ENCODE data around the gene SLC1A1.

Gene SLC1A1

DNA sequence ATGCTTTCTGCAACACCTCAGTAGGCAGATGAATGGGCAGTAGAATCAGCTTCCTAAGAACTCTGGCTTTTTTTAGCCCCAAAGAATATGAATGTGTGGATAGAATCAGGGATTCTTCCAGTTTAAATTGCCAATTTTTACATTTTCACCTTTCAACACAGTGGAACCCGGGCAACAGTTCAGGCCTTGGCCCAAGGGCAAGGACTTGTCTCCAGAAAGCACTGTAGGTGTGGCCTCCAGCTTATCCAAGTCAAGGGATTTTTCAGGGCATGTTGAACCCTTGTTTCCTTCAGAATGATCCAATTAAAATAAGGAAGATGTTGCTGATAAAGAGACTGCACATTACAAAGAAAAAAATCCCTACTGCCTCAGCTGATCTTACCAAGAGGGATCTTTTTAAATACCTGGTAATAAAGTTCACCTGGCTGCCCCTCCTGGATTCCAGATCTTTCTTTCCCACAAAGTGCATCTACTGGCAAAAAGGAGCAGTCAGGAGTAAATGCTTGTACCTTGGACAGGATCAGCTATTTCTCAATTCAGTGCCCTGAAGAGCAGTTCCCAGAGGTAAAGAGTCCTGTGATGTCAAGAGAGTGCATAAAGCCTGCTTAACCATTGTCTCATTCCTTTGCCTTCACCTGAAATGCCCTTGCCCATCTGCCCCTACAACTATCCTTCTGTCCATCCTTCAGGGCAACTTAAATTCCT is 91.7 kb downstream of the SLC1A1 start:
- DNase-seq: no peak

GRCh38 chr9:4583001-4583400 is 92.7 kb downstream of the SLC1A1 start:
- no peak for DNase-seq

GRCh38 chr9:4584636-4585035 is 94.4 kb downstream of the SLC1A1 start:
- no peak for DNase-seq

GRCh38 chr9:4585135-4585534 is 94.9 kb downstream of the SLC1A1 start:
- DNase-seq: no peak

DNA sequence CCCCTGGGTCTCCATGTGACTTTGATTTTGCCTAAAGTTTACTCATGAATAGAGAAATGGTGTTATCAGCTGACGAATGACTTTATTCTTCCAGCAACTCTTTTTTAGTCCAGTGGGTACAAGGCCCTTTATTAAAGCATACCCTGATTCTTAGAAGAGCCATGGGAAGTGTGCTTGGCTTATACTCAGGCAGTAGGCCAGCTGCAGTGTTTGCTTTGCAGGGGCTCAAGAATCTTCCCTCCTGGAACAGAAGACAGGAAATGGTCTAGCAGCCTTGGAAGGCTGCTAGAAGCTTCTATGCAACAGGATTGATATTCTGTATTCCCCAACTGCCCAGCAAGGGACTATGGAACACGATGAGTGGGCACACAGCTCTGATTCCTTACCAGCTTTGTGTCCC is 98.5 kb downstream of the SLC1A1 start:
- no peak for DNase-seq

DNA sequence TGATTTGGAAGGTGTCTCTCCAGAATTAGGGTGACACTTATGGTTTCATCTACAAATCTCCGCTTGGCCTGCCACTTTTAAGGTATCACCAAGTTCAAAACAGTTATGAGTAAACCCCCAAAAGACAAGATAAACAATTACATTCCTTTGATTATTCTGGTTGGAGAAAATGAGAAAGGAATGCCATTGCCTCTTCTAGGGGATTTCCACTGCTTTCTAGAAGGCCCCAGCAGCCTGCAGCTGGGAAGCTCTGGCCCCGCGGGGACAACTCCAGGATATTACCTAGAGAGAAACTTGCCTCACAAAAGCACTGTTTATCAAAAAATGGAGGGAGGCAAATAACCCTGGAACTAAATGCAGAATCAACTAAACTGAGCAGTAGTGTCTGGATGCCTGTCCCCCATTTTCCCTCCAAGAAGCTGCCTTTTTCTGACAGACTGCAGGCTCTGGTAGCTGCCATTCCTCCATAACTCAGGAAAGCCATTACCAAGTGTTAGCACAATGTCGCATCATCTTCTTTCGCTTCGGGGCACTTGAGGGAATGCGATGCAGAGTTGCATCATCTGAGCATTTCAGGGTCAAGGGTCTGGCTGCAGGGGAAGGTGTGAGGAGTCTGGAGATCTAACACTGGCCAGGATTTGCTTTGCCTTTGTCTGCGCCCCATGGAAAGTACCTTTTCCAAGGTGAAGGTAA is 100.3 kb downstream of the SLC1A1 start:
- no peak for DNase-seq

DNA sequence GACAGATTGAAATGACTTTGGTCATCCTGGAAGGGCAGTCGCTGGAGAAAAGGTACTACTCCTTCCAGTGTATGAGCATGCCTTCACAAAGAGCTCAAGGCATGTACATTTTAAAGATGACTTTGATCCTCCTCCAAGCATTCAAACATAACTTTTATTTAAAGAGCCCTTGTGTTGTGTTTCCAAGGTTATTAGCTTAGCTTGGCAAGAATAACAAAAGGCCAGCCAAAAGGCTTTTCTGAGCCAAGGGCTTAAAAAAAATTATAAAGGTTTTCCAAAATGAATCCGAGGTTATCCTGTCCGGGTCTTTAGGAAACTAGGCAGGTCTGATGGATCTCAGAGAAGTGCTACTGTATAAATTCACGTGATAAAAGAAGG is 100.8 kb downstream of the SLC1A1 start:
- no peak for DNase-seq

DNA sequence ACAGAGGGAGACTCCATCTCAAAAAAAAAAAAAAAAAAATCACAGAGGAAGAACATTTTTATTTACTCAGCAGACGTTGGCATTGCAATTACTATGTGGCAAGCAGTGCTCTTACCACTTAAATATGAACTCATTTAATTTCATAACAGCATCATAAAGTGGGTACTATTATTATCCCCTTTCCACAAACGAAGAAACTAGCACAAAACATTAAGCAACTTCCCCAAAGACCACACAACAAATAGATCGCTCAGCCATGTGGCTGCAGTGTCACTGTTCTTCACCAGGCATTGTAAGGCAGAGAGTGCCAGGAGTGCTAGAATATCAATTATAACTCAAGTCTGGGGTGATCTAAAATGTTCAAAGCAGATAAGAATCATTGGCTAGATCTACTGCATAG is 102.0 kb downstream of the SLC1A1 start:
- DNase-seq: no peak

- DNase-seq: no peak
These were observed 102.6 kb downstream of the SLC1A1 start for GRCh38 chr9:4592886-4593285.

- DNase-seq: no peak
These were observed 104.3 kb downstream of the SLC1A1 start for GRCh38 chr9:4594545-4594944.

DNA sequence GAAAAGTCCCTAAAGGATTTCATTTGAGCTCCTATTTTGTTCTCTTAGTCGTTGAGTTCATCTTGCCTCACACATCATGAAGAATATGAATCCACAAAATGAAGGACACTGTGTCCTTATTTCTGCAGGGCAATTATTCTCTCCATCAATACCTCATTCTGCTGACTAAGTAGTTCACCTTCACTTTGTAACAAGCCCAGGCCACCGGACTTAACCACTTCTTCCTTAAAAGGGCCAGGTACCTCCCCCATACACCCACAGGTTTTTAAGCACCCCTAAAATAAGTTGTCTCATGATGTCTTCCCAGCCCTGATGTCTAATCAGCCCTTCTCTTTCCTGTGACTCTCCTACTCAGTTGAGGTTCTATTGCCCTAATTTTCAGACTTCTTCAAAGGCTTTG is 104.7 kb downstream of the SLC1A1 start:
- no peak for DNase-seq

- DNase-seq: peak; percentile 63
These were observed 106.1 kb downstream of the SLC1A1 start for GRCh38 chr9:4596165-4596922.

GRCh38 chr9:4600368-4600767 is 110.1 kb downstream of the SLC1A1 start:
- DNase-seq: no peak

DNA sequence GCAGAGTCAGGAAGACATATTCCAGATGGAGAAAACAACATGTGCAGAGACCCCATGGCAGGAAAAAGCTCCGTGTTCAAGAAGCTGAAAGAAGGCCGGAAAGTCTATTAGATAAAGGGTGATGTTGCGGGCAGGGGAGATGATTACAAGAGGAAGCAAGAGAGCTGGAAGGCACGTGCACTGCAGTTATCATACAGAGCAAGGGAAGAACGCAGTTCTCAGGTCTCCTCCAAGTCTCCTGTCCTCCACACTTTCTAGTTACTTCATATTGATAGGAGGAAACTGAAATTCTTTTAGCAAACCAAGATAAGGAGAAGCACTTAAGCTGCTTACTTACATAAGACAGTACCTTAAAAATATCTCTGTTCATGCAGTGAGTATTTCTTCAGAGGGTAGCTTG is 113.6 kb downstream of the SLC1A1 start:
- no peak for DNase-seq

- DNase-seq: peak; percentile 82
These were observed 114.4 kb downstream of the SLC1A1 start for GRCh38 chr9:4604678-4605095.

GRCh38 chr9:4606033-4606432 is 115.8 kb downstream of the SLC1A1 start:
- peak; percentile 20 for DNase-seq

GRCh38 chr9:4614627-4615026 is 124.4 kb downstream of the SLC1A1 start:
- no peak for DNase-seq

DNA sequence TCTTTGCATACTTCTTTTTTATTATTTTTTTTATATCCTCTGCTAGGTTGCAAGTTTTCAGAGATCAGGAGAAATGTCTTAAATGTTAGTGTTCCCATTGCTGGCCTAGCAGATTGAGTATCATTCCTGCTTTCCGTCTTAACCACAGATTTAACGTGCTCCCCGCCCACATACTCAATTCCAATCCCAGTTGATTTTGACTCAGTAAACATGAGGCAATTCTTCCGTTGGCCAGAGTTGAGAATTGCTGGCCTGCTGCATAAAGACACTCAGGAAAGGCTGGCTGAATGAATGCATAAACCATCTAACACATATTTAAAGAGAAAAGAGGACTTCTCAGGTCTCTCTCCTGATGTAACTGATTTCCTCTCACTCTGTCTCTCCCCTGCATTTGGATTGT is 125.0 kb downstream of the SLC1A1 start:
- DNase-seq: no peak

DNA sequence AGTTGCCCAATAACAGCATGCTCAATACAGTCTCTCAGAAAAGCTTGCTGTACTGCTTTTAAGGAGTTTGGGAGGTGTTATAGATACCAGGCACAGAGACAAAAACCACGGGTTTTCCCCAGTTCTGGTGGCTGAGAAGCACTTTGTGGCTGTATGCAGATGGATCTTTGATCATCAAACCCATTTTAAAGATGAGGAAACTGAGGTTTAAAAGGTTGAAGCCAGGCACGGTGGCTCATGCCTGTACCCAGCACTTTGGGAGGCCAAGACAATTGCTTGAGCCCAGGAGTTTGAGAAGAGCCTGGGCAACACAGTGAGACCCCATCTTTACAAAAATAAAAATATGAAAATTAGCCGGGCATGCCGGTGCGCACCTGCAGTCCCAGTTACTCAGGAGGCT is 125.5 kb downstream of the SLC1A1 start:
- DNase-seq: no peak

GRCh38 chr9:4617752-4618151 is 127.5 kb downstream of the SLC1A1 start:
- DNase-seq: no peak

- no peak for DNase-seq
These were observed 128.4 kb downstream of the SLC1A1 start for GRCh38 chr9:4618700-4619099.

GRCh38 chr9:4620057-4620765 is 129.9 kb downstream of the SLC1A1 start:
- no peak for DNase-seq

GRCh38 chr9:4620881-4621555 is 130.8 kb downstream of the SLC1A1 start:
- DNase-seq: no peak
